ENCODE data around the gene ADAMTS2. TPM values are rescaled to one million over a fixed set of nuclear protein-coding genes. Genes with fewer than 3 reads are reported as not detected.

ADAMTS2 gene
- total and polyA plus RNA-seq, 3 donors from 2014 or later = 10.9 to 19.8 (median 13.6) TPM

GRCh38 chr5:179251276-179251969 is 93.8 kb downstream of the ADAMTS2 start:
- no peaks in the 10 kb centered on the region for H3K9me3 ChIP-seq
- DNase-seq = no peak
- H3K27me3 ChIP-seq = no peaks in the 10 kb centered on the region
- intact Hi-C loops (cut with DNase I; ENCODE audit: low total_unique reads) = no loop called here
- TF ChIP-seq POLR2A (IDR thresholded peaks at IDR 0.05) (no peak), CTCF (IDR thresholded peaks at IDR 0.05) (no peak)
- H3K27ac ChIP-seq = no peak overlapping the region
- H3K36me3 ChIP-seq (ENCODE audit: low read depth, missing control alignments) = no peaks in the 10 kb centered on the region
- H3K4me1 ChIP-seq = peaks cover 4% of the 10 kb centered on the region
- WGBS, 2 donors = 81 to 85% methylated on average over 8 of the region's 8 CpGs
- H3K4me3 ChIP-seq = no peak overlapping the region

DNA sequence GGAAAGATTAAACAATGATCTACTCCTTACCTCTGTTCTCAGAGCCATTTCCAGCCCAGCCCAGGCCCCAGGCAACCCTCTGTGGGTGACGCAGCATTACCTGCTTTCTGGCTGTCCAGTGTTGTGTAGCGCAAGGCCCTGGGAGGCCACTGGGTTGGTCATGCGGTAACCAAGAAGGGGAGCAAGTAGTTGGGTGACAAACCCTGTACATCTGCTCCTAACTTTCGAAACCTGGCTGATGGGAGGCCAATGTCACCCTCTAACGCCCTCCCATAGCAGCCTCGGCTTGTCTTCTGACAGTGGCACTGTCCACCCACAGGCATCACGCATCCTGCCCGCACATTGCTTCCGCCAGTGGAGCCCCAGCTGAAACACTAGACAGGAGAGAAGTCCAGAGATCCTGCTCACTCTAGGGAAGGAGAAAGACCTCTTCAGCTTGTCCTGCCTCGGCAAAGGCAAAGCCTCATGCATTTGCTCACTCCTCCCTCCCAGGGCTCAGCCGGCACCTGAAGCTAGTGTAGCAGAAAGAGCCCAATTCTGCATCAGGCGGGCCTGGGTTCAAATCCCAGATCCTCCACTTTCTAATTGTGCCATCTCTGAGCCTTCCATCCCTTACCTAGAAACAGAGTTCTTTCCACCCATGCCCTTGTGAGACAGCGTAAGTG is 94.6 kb downstream of the ADAMTS2 start:
- 91 to 92% methylated on average over 10 to 13 of the region's 13 CpGs for WGBS, 2 donors
- TF ChIP-seq CTCF (IDR thresholded peaks at IDR 0.05) (no peak), POLR2A (IDR thresholded peaks at IDR 0.05) (no peak)
- no peak for DNase-seq

GRCh38 chr5:179246227-179246626 is 99.0 kb downstream of the ADAMTS2 start:
- Histone ChIP-seq H3K4me1 (no peaks in the 10 kb centered on the region), H3K27me3 (no peaks in the 10 kb centered on the region), H3K27ac (no peak overlapping the region), H3K36me3 (ENCODE audit: low read depth, missing control alignments) (no peaks in the 10 kb centered on the region), H3K9me3 (no peaks in the 10 kb centered on the region), H3K4me3 (no peak overlapping the region)
- no peak for DNase-seq
- intact Hi-C loops (cut with DNase I; ENCODE audit: low total_unique reads) = no loop called here
- whole genome bisulfite sequencing, 2 donors = 91 to 97% methylated on average over 2 of the region's 2 CpGs
- no peak for TF ChIP-seq POLR2A (IDR thresholded peaks at IDR 0.05)
- no peak for TF ChIP-seq CTCF (IDR thresholded peaks at IDR 0.05)

More for the DNA sequence above, 94.6 kb downstream of the ADAMTS2 start:
- Histone ChIP-seq H3K27ac (no peak overlapping the region), H3K9me3 (no peaks in the 10 kb centered on the region), H3K4me1 (no peaks in the 10 kb centered on the region), H3K4me3 (no peak overlapping the region), H3K27me3 (no peaks in the 10 kb centered on the region), H3K36me3 (ENCODE audit: low read depth, missing control alignments) (no peaks in the 10 kb centered on the region)
- intact Hi-C loops (cut with DNase I; ENCODE audit: low total_unique reads) = no loop called here

DNA sequence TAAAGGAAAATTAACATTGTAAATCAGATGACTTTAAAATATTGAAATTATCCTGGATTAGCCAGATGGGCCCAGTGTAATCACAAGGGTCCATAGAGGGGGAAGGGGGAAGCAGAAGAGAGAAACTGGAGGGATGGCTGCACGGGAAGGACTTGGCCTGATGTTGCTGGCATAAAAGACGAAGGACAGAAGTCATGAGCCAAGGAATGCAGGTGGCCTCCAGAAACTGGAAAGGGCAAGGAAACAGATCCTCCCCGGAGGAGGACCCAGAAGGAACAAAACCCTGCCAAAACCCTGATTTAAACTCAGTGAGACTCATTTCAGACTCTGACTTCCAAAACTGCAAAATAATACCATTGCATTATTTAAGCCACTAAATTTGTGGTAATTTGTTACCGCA is 100.2 kb downstream of the ADAMTS2 start:
- 68 to 74% methylated on average over 4 of the region's 4 CpGs for WGBS, 2 donors
- intact Hi-C loops (cut with DNase I; ENCODE audit: low total_unique reads) = no loop called here
- no peaks in the 10 kb centered on the region for H3K9me3 ChIP-seq
- no peak overlapping the region for H3K4me3 ChIP-seq
- no peaks in the 10 kb centered on the region for H3K4me1 ChIP-seq
- H3K36me3 ChIP-seq (ENCODE audit: low read depth, missing control alignments) = no peaks in the 10 kb centered on the region
- H3K27ac ChIP-seq = no peak overlapping the region
- DNase-seq = no peak
- TF ChIP-seq POLR2A (IDR thresholded peaks at IDR 0.05) (no peak), CTCF (IDR thresholded peaks at IDR 0.05) (no peak)
- H3K27me3 ChIP-seq = no peaks in the 10 kb centered on the region
